ENCODE data around the gene UBE2M.
A peak's percentile ranks its signal among the peaks of the same experiment; 100 is the strongest.

DNA sequence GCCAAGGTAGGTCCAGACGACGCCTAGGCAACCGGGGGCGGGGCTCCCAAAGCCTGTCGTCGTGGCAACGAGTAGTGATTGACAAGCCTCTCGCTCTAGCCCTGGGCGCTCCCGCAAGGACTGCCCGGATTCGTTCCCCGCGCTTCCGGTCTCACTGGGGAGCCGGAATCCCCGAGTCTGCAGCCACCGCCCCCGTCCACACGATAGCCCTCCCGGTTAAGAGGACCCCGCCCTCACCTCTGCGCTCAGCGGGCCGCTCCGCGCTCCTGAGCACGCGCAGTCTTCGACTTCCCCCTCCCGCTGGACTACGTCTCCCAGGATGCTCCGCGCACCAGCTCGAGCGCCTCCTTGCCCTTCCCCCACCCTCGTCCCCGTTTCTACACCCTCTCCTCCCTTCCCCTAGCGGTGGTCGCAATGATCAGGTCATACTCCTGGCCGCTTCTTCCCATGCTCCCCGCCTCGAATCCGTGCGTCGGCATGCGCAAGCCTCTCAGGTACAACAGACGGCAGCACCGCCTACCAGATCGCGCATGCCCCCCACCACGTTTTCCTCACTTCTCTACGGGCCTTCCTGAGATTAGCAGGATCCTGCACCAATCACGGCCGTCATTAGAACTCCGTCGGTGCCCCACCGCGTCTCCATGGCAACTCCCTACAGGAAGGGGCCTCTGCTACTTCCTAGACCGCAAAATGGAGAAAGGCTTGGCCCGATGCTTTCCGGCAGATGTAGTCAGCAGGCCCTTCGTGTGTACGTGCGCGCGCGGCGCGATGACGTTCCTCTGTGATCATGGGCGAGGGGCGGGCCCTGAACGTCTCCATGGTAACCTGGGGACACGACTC, 14.6 kb upstream of the UBE2M start, which contains the start of gene MZF1:
- TF ChIP-seq, protein P1, sequence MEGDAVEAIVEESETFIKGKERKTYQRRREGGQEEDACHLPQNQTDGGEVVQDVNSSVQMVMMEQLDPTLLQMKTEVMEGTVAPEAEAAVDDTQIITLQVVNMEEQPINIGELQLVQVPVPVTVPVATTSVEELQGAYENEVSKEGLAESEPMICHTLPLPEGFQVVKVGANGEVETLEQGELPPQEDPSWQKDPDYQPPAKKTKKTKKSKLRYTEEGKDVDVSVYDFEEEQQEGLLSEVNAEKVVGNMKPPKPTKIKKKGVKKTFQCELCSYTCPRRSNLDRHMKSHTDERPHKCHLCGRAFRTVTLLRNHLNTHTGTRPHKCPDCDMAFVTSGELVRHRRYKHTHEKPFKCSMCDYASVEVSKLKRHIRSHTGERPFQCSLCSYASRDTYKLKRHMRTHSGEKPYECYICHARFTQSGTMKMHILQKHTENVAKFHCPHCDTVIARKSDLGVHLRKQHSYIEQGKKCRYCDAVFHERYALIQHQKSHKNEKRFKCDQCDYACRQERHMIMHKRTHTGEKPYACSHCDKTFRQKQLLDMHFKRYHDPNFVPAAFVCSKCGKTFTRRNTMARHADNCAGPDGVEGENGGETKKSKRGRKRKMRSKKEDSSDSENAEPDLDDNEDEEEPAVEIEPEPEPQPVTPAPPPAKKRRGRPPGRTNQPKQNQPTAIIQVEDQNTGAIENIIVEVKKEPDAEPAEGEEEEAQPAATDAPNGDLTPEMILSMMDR (IDR thresholded peaks at IDR 0.05): peak in 2 of 5 experiments; percentile 68 to 73
- peak in 1 of 2 donors; percentile 47 for TF ChIP-seq POLR2A (IDR thresholded peaks at IDR 0.05)
- TF ChIP-seq EP300 (IDR thresholded peaks at IDR 0.05): peak; percentile 32 to 81
